Tibial nerve (tissue), 4 donors: ENCODE data around the gene NTM.

Source experiments
- EP300 ChIP-seq, 2 donors: sonication (generic); formaldehyde crosslinking; IDR thresholded peaks; one replicate each; pipeline ENCODE4 v1.6.1; 2017; ENCODE audit warnings: antibody characterized with exemption in 2 of 2, mild to moderate bottlenecking in 1 of 2
- POLR2A ChIP-seq, 2 donors: fragments of 450-650 bp; IDR thresholded peaks; one replicate each; pipeline ENCODE4 v1.6.1; 2017; ENCODE audit warnings: antibody characterized with exemption in 2 of 2, mild to moderate bottlenecking in 2 of 2, moderate library complexity in 2 of 2
- TF ChIP-seq, protein P1 (sequence below), 5 experiments: fragments of 200-600 bp in 3 of 5; fragments of 450-650 bp in 2 of 5; sonication (generic) in 3 of 5; IDR thresholded peaks; one replicate each; pipeline ENCODE4 v1.5.1; 2016 to 2019; ENCODE audit warnings: antibody characterized with exemption in 5 of 5, mild to moderate bottlenecking in 3 of 5, moderate library complexity in 2 of 5

DNA sequence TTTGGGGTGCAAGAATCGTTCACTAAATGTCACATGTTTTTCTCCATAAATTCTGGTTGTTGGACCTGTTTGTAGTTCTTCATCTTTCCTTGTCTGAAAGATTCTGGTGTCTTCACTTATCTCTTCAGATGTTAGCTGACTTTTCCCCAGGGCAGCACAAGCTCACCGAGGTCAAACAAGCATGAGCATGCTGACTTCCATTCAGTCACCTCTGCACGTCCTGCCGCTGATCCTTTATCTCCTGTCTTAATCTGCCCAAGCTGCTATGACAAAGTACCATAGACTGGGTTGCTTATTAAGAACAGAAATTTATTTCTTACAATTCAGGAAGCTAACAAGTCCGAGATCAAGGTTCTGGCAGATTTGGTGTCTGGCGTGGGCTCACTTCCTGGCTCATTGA lies 800.6 kb downstream of the NTM start:
- TF ChIP-seq POLR2A (IDR thresholded peaks at IDR 0.05) (no peak), EP300 (IDR thresholded peaks at IDR 0.05) (no peak)
- TF ChIP-seq, protein P1, sequence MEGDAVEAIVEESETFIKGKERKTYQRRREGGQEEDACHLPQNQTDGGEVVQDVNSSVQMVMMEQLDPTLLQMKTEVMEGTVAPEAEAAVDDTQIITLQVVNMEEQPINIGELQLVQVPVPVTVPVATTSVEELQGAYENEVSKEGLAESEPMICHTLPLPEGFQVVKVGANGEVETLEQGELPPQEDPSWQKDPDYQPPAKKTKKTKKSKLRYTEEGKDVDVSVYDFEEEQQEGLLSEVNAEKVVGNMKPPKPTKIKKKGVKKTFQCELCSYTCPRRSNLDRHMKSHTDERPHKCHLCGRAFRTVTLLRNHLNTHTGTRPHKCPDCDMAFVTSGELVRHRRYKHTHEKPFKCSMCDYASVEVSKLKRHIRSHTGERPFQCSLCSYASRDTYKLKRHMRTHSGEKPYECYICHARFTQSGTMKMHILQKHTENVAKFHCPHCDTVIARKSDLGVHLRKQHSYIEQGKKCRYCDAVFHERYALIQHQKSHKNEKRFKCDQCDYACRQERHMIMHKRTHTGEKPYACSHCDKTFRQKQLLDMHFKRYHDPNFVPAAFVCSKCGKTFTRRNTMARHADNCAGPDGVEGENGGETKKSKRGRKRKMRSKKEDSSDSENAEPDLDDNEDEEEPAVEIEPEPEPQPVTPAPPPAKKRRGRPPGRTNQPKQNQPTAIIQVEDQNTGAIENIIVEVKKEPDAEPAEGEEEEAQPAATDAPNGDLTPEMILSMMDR (IDR thresholded peaks at IDR 0.05), result no peak
